Bronchial epithelial cell (primary cell): Measurements from ENCODE around the gene CFAP221. TPM values are rescaled to one million over a fixed set of nuclear protein-coding genes. Genes with fewer than 3 reads are reported as not detected.

Source experiments
- DNase-seq: peaks from one replicate; pipeline ENCODE4 v3.0.0-alpha.2; 2010; ENCODE audit warnings: low read depth
- FAIRE-seq: peaks from 2 replicates; lab custom pipeline; 2011; peaks lifted over from hg19 to GRCh38; lab: Jason Lieb, UNC
- H3K27me3 ChIP-seq: 2 replicates; pipeline ENCODE4 v1.5.1; 2011; ENCODE audit warnings: low read length; ENCODE audit not compliant: control insufficient read depth, insufficient read depth
- H3K36me3 ChIP-seq: 2 replicates; pipeline ENCODE4 v1.5.1; 2011; ENCODE audit warnings: low read length; ENCODE audit not compliant: control insufficient read depth, insufficient read depth
- H3K4me3 ChIP-seq: 2 replicates; pipeline ENCODE4 v1.5.1; 2011; ENCODE audit warnings: mild to moderate bottlenecking, low read depth, low read length, control low read depth
- total RNA-seq: library from RNA; depleted of rRNA; stranded (reverse); fragments of >200 nt; gene quantifications from 2 replicates; pipeline ENCODE4 v1.2.1, GENCODE V29; 2014
- TF ChIP-seq, protein P1 (sequence below): IDR thresholded peaks from 2 replicates; pipeline ENCODE4 v1.5.1; 2011; ENCODE audit warnings: mild to moderate bottlenecking, moderate library complexity, low read length, control low read depth, inconsistent platforms; ENCODE audit not compliant: insufficient read depth, severe bottlenecking

The CFAP221 gene
- total RNA-seq, 1 donor from 2014 or later = 0.26 TPM

DNA sequence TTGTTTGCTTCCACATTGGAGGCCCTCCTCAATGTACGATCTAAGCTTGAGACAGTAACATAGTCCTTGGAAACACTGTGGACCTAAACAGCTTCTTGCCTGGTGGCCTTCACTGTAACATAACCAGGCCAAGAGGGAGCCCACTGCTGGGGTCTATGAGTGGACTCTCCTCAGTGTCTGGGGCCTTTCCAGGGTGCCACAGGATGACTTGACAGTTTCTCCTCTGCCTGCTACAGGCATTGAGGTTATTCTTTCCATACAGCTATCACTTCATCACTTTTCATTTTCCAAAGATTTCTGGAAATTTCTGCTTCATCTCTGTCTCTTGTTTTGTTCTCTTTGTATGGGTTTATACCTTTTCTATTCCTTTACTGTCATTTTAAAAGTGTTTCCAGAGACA is 31.3 kb upstream of the CFAP221 start:
- DNase-seq = no peak
- Histone ChIP-seq H3K36me3 (no peaks in the 10 kb centered on the region), H3K27me3 (no peaks in the 10 kb centered on the region), H3K4me3 (no peak overlapping the region)
- TF ChIP-seq, protein P1, sequence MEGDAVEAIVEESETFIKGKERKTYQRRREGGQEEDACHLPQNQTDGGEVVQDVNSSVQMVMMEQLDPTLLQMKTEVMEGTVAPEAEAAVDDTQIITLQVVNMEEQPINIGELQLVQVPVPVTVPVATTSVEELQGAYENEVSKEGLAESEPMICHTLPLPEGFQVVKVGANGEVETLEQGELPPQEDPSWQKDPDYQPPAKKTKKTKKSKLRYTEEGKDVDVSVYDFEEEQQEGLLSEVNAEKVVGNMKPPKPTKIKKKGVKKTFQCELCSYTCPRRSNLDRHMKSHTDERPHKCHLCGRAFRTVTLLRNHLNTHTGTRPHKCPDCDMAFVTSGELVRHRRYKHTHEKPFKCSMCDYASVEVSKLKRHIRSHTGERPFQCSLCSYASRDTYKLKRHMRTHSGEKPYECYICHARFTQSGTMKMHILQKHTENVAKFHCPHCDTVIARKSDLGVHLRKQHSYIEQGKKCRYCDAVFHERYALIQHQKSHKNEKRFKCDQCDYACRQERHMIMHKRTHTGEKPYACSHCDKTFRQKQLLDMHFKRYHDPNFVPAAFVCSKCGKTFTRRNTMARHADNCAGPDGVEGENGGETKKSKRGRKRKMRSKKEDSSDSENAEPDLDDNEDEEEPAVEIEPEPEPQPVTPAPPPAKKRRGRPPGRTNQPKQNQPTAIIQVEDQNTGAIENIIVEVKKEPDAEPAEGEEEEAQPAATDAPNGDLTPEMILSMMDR = no peak
- FAIRE-seq = no peak

DNA sequence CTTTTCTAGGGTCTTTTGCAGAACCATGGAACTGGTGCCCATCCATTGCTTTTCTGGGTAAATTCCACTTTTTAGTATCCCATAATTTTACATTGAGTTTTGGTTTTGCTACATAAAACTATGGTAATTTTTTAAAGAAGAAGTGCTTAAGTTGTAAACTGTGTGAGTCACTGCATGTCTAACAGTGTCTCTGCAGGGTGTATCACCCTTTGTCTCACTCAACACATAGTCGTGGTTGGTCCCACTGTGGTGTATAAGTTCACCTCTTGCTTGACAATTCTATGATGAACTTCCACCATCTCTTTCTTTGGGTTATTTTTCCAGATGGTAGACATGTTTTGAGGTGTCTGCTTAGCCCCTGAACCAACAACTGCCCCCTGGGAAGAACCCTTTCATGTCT is 30.4 kb upstream of the CFAP221 start:
- peak; percentile 32 for DNase-seq
- no peak for FAIRE-seq
- H3K4me3 ChIP-seq = no peak overlapping the region
- TF ChIP-seq, protein P1 = no peak
- H3K27me3 ChIP-seq = no peaks in the 10 kb centered on the region
- H3K36me3 ChIP-seq = no peaks in the 10 kb centered on the region

DNA sequence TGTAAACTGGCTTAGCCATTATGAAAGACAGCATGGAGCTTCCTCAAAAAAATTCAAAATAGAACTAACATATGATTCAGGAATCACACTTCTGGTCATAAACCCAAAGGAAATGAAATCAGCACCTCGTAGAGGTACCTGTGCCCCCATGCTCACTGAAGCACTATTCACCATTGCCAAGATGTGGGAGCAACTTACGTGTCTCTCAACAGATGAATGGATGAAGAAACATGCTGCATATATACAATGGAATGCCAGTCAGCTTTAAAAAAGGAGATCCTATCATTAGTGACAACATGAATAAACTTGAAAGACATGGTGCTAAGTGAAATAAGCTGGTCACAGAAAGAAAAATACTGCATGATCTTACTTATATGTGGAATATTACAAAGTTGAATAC is 28.1 kb upstream of the CFAP221 start:
- TF ChIP-seq, protein P1 = no peak
- Histone ChIP-seq H3K27me3 (no peaks in the 10 kb centered on the region), H3K4me3 (no peak overlapping the region), H3K36me3 (no peaks in the 10 kb centered on the region)
- FAIRE-seq = no peak
- peak; percentile 10 for DNase-seq

DNA sequence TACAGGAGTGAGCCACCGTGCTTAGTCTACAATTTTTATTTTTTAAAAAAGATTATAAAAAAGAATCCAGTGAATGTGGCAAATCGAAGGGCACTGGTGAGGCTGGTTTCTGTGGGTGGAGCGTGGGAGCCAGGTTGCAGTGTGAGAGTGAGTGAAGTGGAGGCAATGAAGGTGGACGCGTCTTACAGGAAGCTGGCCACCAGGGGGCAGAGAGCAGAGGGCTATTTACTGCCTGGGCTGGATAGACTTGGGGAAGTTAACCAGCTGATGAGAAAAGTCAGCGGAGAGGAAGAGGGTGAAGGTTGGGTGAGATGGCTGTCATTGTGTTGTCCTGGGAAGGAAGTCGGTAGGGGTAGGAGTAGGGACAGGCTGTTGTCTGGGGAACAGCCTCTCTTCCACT is 26.8 kb upstream of the CFAP221 start:
- no peaks in the 10 kb centered on the region for H3K36me3 ChIP-seq
- peak; percentile 29 for DNase-seq
- FAIRE-seq = no peak
- TF ChIP-seq, protein P1 = peak; percentile 83
- H3K27me3 ChIP-seq = no peaks in the 10 kb centered on the region
- no peak overlapping the region for H3K4me3 ChIP-seq

GRCh38 chr2:119518401-119519056 is 25.7 kb upstream of the CFAP221 start:
- DNase-seq (no peak), FAIRE-seq (peak; percentile 55)
- no peak overlapping the region for H3K4me3 ChIP-seq
- H3K36me3 ChIP-seq = no peaks in the 10 kb centered on the region
- TF ChIP-seq, protein P1 = no peak
- peaks cover 6% of the 10 kb centered on the region for H3K27me3 ChIP-seq

DNA sequence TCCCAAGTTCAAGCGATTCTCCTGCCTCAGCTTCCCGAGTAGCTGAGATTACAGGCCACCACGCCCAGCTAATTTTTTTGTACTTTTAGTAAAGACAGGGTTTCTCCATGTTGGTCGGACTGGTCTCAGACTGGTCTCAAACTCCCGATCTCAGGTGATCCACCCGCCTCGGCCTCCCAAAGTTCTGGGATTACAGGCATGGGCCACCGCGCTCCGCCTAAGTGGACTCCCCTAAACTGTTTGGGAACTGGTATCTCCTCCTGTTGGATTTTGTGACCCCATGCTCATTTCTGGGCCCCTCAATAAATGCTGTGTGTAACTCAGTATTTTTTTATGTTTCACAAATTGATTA is 25.2 kb upstream of the CFAP221 start:
- Histone ChIP-seq H3K27me3 (peaks cover 10% of the 10 kb centered on the region), H3K4me3 (no peak overlapping the region), H3K36me3 (no peaks in the 10 kb centered on the region)
- no peak for FAIRE-seq
- no peak for DNase-seq
- TF ChIP-seq, protein P1 = no peak
